Hepatocyte (in vitro differentiated cells): ENCODE data around the gene REM2. TPM values are rescaled to one million over a fixed set of nuclear protein-coding genes. Genes with fewer than 3 reads are reported as not detected.
A peak's percentile ranks its signal among the peaks of the same experiment; 100 is the strongest.

Source experiments
- DNase-seq: peaks from one replicate; pipeline ENCODE4 v3.0.0-alpha.2; 2016; ENCODE audit warnings: low spot score
- H2AFZ ChIP-seq: fragments of 200-600 bp; sonication (generic); 2 replicates; pipeline ENCODE4 v1.6.0; 2016; ENCODE audit warnings: antibody characterized with exemption, mild to moderate bottlenecking
- H3K27ac ChIP-seq: fragments of 200-600 bp; sonication (generic); 2 replicates; pipeline ENCODE4 v1.5.1; 2016; ENCODE audit warnings: mild to moderate bottlenecking
- H3K27me3 ChIP-seq: fragments of 200-600 bp; sonication (generic); 2 replicates; pipeline ENCODE4 v1.6.1; 2016
- H3K36me3 ChIP-seq: fragments of 200-600 bp; sonication (generic); replicated peaks from 2 replicates; pipeline ENCODE4 v1.5.1; 2016; ENCODE audit warnings: low read depth; ENCODE audit not compliant: insufficient read depth
- H3K4me1 ChIP-seq: fragments of 200-600 bp; sonication (generic); 2 replicates; pipeline ENCODE4 v1.5.1; 2016; ENCODE audit warnings: mild to moderate bottlenecking, moderate library complexity; ENCODE audit not compliant: insufficient read depth
- H3K4me2 ChIP-seq: fragments of 200-600 bp; sonication (generic); 2 replicates; pipeline ENCODE4 v1.6.0; 2016
- H3K4me3 ChIP-seq: fragments of 200-600 bp; sonication (generic); 2 replicates; pipeline ENCODE4 v1.5.1; 2016; ENCODE audit warnings: mild to moderate bottlenecking
- H3K79me2 ChIP-seq: fragments of 200-600 bp; sonication (generic); 2 replicates; pipeline ENCODE4 v1.6.0; 2017; ENCODE audit warnings: mild to moderate bottlenecking
- H3K9me2 ChIP-seq: fragments of 200-600 bp; sonication (generic); replicated peaks from 2 replicates; pipeline ENCODE4 v1.6.0; 2017; ENCODE audit warnings: mild to moderate bottlenecking; ENCODE audit not compliant: insufficient read depth
- H3K9me3 ChIP-seq: fragments of 200-600 bp; sonication (generic); 2 replicates; pipeline ENCODE4 v1.5.1; 2016; ENCODE audit warnings: low read depth, mild to moderate bottlenecking
- H4K20me1 ChIP-seq: fragments of 200-600 bp; sonication (generic); 2 replicates; pipeline ENCODE4 v1.6.0; 2016; ENCODE audit warnings: mild to moderate bottlenecking; ENCODE audit not compliant: insufficient read depth, poor library complexity, severe bottlenecking
- CTCF ChIP-seq: fragments of 200-600 bp; sonication (generic); IDR thresholded peaks from 2 replicates; pipeline ENCODE4 v1.5.1; 2016; ENCODE audit warnings: antibody characterized with exemption, mild to moderate bottlenecking; ENCODE audit not compliant: poor library complexity
- EZH2 ChIP-seq: fragments of 200-600 bp; sonication (generic); IDR thresholded peaks from 2 replicates; pipeline ENCODE4 v1.6.1; 2016; ENCODE audit warnings: antibody characterized with exemption, mild to moderate bottlenecking, borderline replicate concordance
- EZH2phosphoT487 ChIP-seq: fragments of 200-600 bp; sonication (generic); IDR thresholded peaks from one replicate; pipeline ENCODE4 v1.6.1; 2018; ENCODE audit warnings: antibody characterized with exemption, mild to moderate bottlenecking, low read depth, moderate library complexity; ENCODE audit not compliant: unreplicated experiment, severe bottlenecking
- WGBS: methylation state at CpG from one replicate; pipeline ENCODE4 v1.1.6; 2016; ENCODE audit warnings: low lambda C conversion rate; ENCODE audit errors: missing lambda C conversion rate; 5-methylcytosine and 5-hydroxymethylcytosine counted together
- polyA plus RNA-seq: library from polyadenylated mRNA; unstranded; fragments of >200 nt; fragmentation: Nextera tagmentation; extraction: Ambion mirVana; gene quantifications from 2 replicates; pipeline ENCODE4 v1.2.1, GENCODE V29; 2016
- total RNA-seq: library from RNA; depleted of rRNA; stranded (reverse); fragments of >200 nt; gene quantifications from 2 replicates; pipeline ENCODE4 v1.2.3, GENCODE V29; 2014

REM2 gene
- total and polyA plus RNA-seq, 2 experiments from 2014 or later: 1.9 to 5.5 TPM

DNA sequence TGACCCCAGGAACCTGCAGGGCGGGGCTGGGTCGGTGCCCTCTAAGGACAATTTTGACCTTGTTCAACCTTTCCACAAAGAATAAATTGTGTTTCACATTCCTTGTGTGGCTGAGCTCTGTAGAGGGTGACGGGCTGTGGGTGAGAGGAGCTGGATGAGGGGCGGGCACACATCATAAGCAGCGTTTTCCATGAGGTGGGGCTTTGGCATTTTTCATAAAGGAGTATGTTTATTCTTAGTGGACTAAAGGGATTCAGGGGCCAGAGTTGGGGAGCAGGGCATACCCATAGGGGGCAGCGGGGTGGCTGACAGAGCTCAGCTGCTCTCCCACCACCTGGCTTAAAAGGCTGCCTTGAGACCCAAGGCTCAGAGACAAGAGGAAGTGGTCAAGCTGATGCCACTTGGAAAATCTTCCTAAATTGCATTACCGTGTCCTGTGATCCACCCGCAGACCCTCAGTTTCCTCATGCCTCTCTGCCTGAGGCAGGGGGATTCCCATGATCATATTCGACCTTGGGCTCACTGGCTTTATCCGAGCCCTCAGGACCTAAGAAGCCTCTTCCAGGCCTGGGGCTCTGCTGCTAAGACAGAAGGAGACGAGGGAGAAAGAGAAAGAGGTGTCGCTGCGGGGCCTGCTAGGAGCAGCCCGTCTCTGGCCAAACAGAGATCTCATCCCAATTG is 35.2 kb upstream of the REM2 start:
- H3K4me2 ChIP-seq: peak overlapping the region; percentile 67
- H3K9me3 ChIP-seq: no peaks in the 10 kb centered on the region
- H4K20me1 ChIP-seq: no peaks in the 10 kb centered on the region
- no peaks in the 10 kb centered on the region for H3K36me3 ChIP-seq
- H3K27me3 ChIP-seq: no peaks in the 10 kb centered on the region
- no peak for TF ChIP-seq EZH2phosphoT487
- TF ChIP-seq CTCF: no peak
- TF ChIP-seq EZH2: no peak
- no peak overlapping the region for H3K4me3 ChIP-seq
- no peaks in the 10 kb centered on the region for H3K9me2 ChIP-seq
- WGBS: 62% methylated on average over 14 of the region's 14 CpGs
- peak overlapping the region; percentile 99 for H3K27ac ChIP-seq
- no peaks in the 10 kb centered on the region for H3K79me2 ChIP-seq
- H2AFZ ChIP-seq: no peak overlapping the region
- peaks cover 50% of the 10 kb centered on the region for H3K4me1 ChIP-seq
- peak; percentile 53 for DNase-seq

DNA sequence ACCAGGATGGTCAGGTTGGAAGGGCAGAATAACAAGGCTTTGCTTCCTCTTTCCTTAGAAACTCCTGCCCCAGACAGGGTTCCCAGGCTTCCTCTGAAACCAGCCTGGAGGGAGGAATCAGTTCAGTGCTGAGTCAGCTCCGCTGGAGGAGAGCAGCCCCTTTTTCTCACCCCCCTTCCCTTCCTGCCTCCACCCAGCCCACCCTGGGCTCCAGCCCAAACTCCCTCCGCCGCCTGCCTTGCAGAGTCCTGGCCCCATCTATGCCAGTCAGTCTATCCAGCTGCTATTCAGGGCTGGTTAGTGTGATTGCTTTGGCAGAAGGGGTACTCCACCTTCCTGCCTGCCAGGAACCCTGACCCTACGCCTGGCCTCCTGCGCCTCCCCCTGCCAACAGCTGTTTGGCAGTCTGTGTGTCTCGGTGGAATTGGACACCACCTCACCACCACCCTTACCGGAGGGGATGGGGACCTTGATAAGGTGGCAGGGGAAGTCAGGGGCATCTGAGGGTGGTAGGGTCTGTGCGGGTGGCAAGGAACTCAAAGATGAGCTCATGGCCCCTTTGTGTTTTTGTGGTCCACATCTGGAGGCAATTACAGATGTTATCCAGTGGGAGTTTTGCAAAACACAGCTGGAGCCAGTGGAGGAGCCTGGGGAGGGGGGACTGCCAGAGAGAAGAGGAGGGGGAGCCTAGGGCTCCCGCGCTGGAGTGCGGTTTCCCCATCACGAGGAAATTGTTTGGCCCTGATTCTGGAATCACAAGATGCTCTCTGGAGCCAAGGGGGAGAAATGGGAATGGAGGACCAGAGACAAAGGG is 34.5 kb upstream of the REM2 start:
- no peaks in the 10 kb centered on the region for H3K27me3 ChIP-seq
- H3K27ac ChIP-seq: peak overlapping the region; percentile 99
- TF ChIP-seq CTCF (no peak), EZH2 (no peak), EZH2phosphoT487 (no peak)
- H4K20me1 ChIP-seq: no peaks in the 10 kb centered on the region
- DNase-seq: peak; percentile 87
- H2AFZ ChIP-seq: no peak overlapping the region
- H3K36me3 ChIP-seq: no peaks in the 10 kb centered on the region
- no peaks in the 10 kb centered on the region for H3K9me3 ChIP-seq
- peak overlapping the region; percentile 67 for H3K4me2 ChIP-seq
- H3K4me3 ChIP-seq: no peak overlapping the region
- H3K4me1 ChIP-seq: peaks cover 50% of the 10 kb centered on the region
- H3K79me2 ChIP-seq: no peaks in the 10 kb centered on the region
- WGBS: 58% methylated on average over 12 of the region's 12 CpGs
- no peaks in the 10 kb centered on the region for H3K9me2 ChIP-seq

DNA sequence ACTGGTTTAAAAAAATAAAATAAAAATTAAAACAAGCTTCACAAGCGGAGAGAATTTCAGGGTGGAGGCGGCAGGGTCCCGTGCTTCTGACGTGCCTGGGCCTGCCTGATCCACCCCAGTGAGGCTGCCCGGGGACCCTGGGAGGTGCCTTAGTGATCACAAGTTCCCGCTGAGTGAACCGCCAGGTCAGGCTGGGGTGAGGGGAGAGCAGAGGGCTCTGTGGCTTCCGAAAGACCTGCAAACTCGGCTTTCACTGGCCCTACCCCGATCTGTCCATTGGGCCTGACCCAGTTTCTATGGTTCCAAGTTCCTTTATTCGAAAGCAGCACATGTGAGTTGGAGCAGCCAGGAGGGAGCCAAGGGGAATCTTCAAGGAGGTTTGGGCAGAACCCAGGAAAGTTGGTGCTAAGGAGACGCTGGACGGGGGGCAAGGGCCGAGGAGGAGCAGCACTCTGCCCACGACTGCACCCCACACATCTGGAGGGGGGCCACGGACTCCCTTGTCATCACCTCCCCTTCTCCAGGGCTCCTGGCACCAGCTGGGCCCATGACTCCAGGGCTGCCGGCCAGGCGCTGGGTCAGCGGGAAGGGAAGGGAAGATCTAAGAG is 33.7 kb upstream of the REM2 start:
- Histone ChIP-seq H3K36me3 (no peaks in the 10 kb centered on the region), H3K9me2 (no peaks in the 10 kb centered on the region), H3K27me3 (no peaks in the 10 kb centered on the region), H3K4me1 (peaks cover 50% of the 10 kb centered on the region), H2AFZ (no peak overlapping the region), H3K4me2 (peak overlapping the region; percentile 34), H3K9me3 (no peaks in the 10 kb centered on the region), H3K79me2 (no peaks in the 10 kb centered on the region), H3K4me3 (no peak overlapping the region), H4K20me1 (no peaks in the 10 kb centered on the region), H3K27ac (peak overlapping the region; percentile 96)
- no peak for TF ChIP-seq CTCF
- TF ChIP-seq EZH2phosphoT487: no peak
- TF ChIP-seq EZH2: no peak
- WGBS: 60% methylated on average over 19 of the region's 19 CpGs
- DNase-seq: no peak
